Transverse colon (tissue), 4 donors: ENCODE results near the gene MAOB. TPM values are rescaled to one million over a fixed set of nuclear protein-coding genes. Genes with fewer than 3 reads are reported as not detected.

Source experiments
- DNase-seq: peaks from one replicate; pipeline ENCODE4 v3.0.0-alpha.2; 2019
- H3K27ac ChIP-seq, 4 donors: fragments of 200-600 bp; sonication (generic); 2 replicates each; pipeline ENCODE4 v1.5.1; 2016 to 2018; ENCODE audit warnings: inconsistent platforms in 4 of 4
- H3K27me3 ChIP-seq: fragments of 200-600 bp; sonication (generic); 2 replicates; pipeline ENCODE4 v1.5.1; 2017; ENCODE audit warnings: inconsistent platforms
- H3K36me3 ChIP-seq, 4 donors: fragments of 200-600 bp; sonication (generic); 2 replicates each; pipeline ENCODE4 v1.5.1; 2017 to 2019; ENCODE audit warnings: inconsistent platforms in 4 of 4
- H3K4me1 ChIP-seq, 4 donors: fragments of 200-600 bp; sonication (generic); 2 replicates each; pipeline ENCODE4 v1.5.1; 2017 to 2020; ENCODE audit warnings: inconsistent platforms in 4 of 4
- H3K4me3 ChIP-seq, 4 donors: fragments of 200-600 bp; sonication (generic); 1 replicate in 1 of 4; 2 replicates in 3 of 4; pipeline versions ENCODE4 v1.5.1 to v1.6.1; 2017 to 2019; ENCODE audit warnings: inconsistent platforms in 4 of 4
- H3K9me3 ChIP-seq, 2 donors: fragments of 200-600 bp; sonication (generic); 2 replicates each; pipeline ENCODE4 v1.5.1; 2017 to 2019; ENCODE audit warnings: inconsistent platforms in 2 of 2
- CTCF ChIP-seq, 5 experiments: fragments of 200-600 bp in 3 of 5; fragments of 450-650 bp in 2 of 5; sonication (generic) in 3 of 5; IDR thresholded peaks; 1 replicate in 2 of 5; 2 replicates in 3 of 5; pipeline ENCODE4 v1.5.1; 2016 to 2017; ENCODE audit warnings: antibody characterized with exemption in 5 of 5, inconsistent platforms in 3 of 5, mild to moderate bottlenecking in 2 of 5, moderate library complexity in 1 of 5
- EP300 ChIP-seq: sonication (generic); formaldehyde crosslinking; IDR thresholded peaks from one replicate; pipeline ENCODE4 v1.6.1; 2017; ENCODE audit warnings: antibody characterized with exemption, low read depth
- POLR2A ChIP-seq: fragments of 450-650 bp; IDR thresholded peaks from one replicate; pipeline ENCODE4 v1.6.1; 2016; ENCODE audit warnings: antibody characterized with exemption, mild to moderate bottlenecking, moderate library complexity
- POLR2AphosphoS5 ChIP-seq, 3 donors: sonication (generic); formaldehyde crosslinking; IDR thresholded peaks; one replicate each; pipeline ENCODE4 v1.6.1; 2016; ENCODE audit warnings: antibody characterized with exemption in 3 of 3
- WGBS, 2 donors: methylation state at CpG; one replicate each; pipeline ENCODE4 v1.1.5; 2018; ENCODE audit warnings: low coverage in 1 of 2; 5-methylcytosine and 5-hydroxymethylcytosine counted together
- in situ Hi-C, 4 donors: fragments of 200-750 bp; cut with MboI; loops; one replicate each; pipeline versions ENCODE4 v1.15.0 to v1.15.1; 2017; ENCODE audit warnings: low sequenced_read_pairs in 3 of 4, low pct_ligation_motif_present in 1 of 4, low pct_unique_long_range_greater_than_20kb in 1 of 4
- intact Hi-C: fragments of 100-400 bp; cut with DNase I; formaldehyde crosslinking; loops from one replicate; pipeline ENCODE4 v1.15.1; 2023; ENCODE audit warnings: low total_unique reads
- total RNA-seq, 4 donors: library from RNA; depleted of rRNA; stranded (reverse); fragments of >200 nt; gene quantifications; one replicate each; pipeline ENCODE4 v1.1.0, GENCODE V29; 2016

Gene MAOB
- total RNA-seq, 4 donors from 2014 or later = 2.4 to 44.9 (median 11.2) TPM

- H3K4me3 ChIP-seq = no peak overlapping the region
- DNase-seq = no peak
- intact Hi-C loops = no loop called here
- no peak overlapping the region for H3K27ac ChIP-seq
- 70% methylated on average over 1 of the region's 1 CpG; no CpG with 5 or more reads in 1 of the 2 donors for WGBS, 2 donors
- no peaks in the 10 kb centered on the region for H3K27me3 ChIP-seq
- no peaks in the 10 kb centered on the region for H3K4me1 ChIP-seq
- no peaks in the 10 kb centered on the region for H3K9me3 ChIP-seq
- in situ Hi-C loops = no loop called here
- no peaks in the 10 kb centered on the region for H3K36me3 ChIP-seq
- TF ChIP-seq EP300 (no peak), CTCF (IDR thresholded peaks at IDR 0.05) (no peak), POLR2A (no peak), POLR2AphosphoS5 (IDR thresholded peaks at IDR 0.05) (no peak)
Observed at GRCh38 chrX:43718956-43719355, 163.3 kb downstream of the MAOB start.

GRCh38 chrX:43718546-43718945, 163.7 kb downstream of the MAOB start:
- TF ChIP-seq CTCF (IDR thresholded peaks at IDR 0.05) (no peak), POLR2AphosphoS5 (IDR thresholded peaks at IDR 0.05) (no peak), POLR2A (no peak), EP300 (no peak)
- Histone ChIP-seq H3K27ac (no peak overlapping the region), H3K9me3 (no peaks in the 10 kb centered on the region), H3K4me1 (no peaks in the 10 kb centered on the region), H3K4me3 (no peak overlapping the region), H3K36me3 (no peaks in the 10 kb centered on the region), H3K27me3 (no peaks in the 10 kb centered on the region)
- in situ Hi-C loops (no loop called here), intact Hi-C loops (no loop called here)
- 82 to 100% methylated on average over 2 to 6 of the region's 6 CpGs for WGBS, 2 donors
- DNase-seq = no peak

- no peaks in the 10 kb centered on the region for H3K4me1 ChIP-seq
- no peak overlapping the region for H3K27ac ChIP-seq
- H3K27me3 ChIP-seq = no peaks in the 10 kb centered on the region
- H3K36me3 ChIP-seq = no peaks in the 10 kb centered on the region
- in situ Hi-C loops (no loop called here), intact Hi-C loops (no loop called here)
- no peaks in the 10 kb centered on the region for H3K9me3 ChIP-seq
- no peak overlapping the region for H3K4me3 ChIP-seq
- WGBS, 2 donors = 91% methylated on average over 1 of the region's 1 CpG; no CpG with 5 or more reads in 1 of the 2 donors
- no peak for TF ChIP-seq CTCF (IDR thresholded peaks at IDR 0.05)
- TF ChIP-seq POLR2AphosphoS5 (IDR thresholded peaks at IDR 0.05) = no peak
- TF ChIP-seq POLR2A = no peak
- TF ChIP-seq EP300 = no peak
- DNase-seq = no peak
Observed at GRCh38 chrX:43718081-43718480, 164.2 kb downstream of the MAOB start.

- no peaks in the 10 kb centered on the region for H3K36me3 ChIP-seq
- no peaks in the 10 kb centered on the region for H3K9me3 ChIP-seq
- DNase-seq = no peak
- no peaks in the 10 kb centered on the region for H3K27me3 ChIP-seq
- 83% methylated on average over 1 of the region's 1 CpG; no CpG with 5 or more reads in 1 of the 2 donors for WGBS, 2 donors
- intact Hi-C loops (no loop called here), in situ Hi-C loops (no loop called here)
- no peak for TF ChIP-seq CTCF (IDR thresholded peaks at IDR 0.05)
- no peak for TF ChIP-seq POLR2AphosphoS5 (IDR thresholded peaks at IDR 0.05)
- TF ChIP-seq POLR2A = no peak
- TF ChIP-seq EP300 = no peak
- no peak overlapping the region for H3K27ac ChIP-seq
- H3K4me1 ChIP-seq = no peaks in the 10 kb centered on the region
- H3K4me3 ChIP-seq = no peak overlapping the region
Observed at GRCh38 chrX:43717161-43717560, 165.1 kb downstream of the MAOB start.
